GM18907 (cell line): Measurements from ENCODE around the gene SPINK14.

Experiments
- ATAC-seq: cut with Tn5 transposase; IDR thresholded peaks from one replicate; pipeline ENCODE4 v1.9.1; 2021; ENCODE audit warnings: mild to moderate bottlenecking, moderate library complexity; ENCODE audit not compliant: unreplicated experiment

Gene SPINK14

DNA sequence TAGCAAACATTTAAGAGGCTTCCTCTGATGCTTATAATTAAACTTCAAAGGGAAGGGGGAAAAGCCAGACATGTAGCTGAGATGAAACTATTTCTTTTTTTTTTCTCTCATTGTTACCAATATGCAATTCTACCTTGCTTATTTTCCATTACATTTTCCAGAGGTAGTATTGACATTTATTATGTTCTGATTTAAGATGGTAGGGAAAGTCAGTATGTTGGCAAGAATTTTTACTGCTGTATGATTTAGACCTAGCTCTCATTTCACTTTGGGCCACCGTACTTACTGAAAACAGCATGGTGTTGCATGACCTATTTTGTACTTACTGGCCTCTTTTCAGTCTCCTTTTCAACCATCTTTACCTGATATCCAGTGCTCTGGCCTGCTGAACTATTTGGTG is 24.9 kb downstream of the SPINK14 start:
- ATAC-seq: no peak

GRCh38 chr5:148201151-148201550 is 32.8 kb downstream of the SPINK14 start:
- no peak for ATAC-seq

DNA sequence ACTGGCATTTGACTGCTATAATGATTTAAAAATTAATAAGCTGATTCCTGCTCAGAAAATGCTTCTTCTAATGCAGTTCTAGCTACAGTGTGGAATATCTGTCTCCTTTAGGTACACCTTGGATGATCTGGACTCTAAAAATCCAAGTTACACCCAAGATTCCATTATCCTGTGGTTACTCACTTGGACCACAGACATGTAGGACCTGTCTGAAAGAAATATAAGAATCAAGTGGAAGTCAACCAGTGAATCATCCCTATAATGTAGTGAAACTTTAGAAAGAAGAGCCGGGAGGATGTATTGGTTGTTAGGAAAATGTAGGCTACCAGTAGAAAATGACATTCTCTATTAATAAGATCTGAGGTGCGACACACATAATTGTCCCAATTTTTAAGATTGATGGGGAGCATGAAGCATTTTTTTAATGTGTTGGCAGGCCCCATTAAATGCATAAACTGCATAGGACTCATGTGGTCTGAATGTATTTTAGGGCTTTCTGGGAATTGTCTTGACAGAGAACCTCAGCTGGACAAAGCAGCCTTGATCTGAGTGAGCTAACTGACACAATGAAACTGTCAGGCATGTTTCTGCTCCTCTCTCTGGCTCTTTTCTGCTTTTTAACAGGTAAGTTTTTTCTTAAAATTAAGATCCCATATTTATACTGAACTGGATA is 34.3 kb downstream of the SPINK14 start, which contains the start of gene SPINK6:
Gene SPINK6, plus strand, starts transcription at position 512 of the 673 bp plus-strand sequence. Its CDS starts 55 bp downstream, at position 567.
- no peak for ATAC-seq

DNA sequence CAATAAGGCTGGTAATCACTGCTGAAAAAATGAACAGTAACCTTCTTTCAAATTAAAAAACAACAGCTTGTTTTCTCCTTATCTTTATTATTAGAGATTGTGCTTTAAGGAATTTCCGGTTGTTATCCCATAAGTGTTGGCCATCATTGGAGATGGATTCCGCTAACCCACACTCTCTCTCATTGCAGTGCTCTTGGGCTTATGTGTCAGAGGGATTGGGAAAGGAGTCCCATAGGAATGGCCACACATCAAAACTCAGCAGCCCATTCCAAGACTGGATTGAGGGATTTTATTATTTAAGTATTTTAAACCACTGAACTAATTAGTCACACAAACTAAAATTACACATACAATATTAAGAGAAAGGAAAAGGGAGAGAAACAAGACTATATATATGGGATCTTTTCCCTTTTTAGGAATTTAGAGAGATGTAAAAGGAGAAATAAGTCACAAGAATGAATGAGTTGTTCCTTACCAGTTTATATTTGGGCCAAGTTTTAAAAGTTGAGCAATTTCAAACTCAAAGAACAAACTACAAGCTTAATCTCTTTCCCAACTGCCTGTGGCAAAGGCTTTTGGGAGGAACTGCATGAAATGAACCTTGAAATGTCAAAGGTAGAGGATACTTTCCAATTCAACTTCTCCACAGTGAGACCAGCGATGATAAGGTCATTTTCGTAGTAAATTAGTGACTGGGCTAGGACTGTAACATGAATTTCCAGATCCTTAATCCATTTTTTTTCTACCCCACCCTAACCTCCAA is 36.9 kb downstream of the SPINK14 start:
- ATAC-seq: no peak

GRCh38 chr5:148205865-148206264 is 37.5 kb downstream of the SPINK14 start:
- no peak for ATAC-seq

- ATAC-seq: no peak
Observed at GRCh38 chr5:148206620-148207019, 38.3 kb downstream of the SPINK14 start.

- ATAC-seq: no peak
Observed at GRCh38 chr5:148208226-148208625, 39.9 kb downstream of the SPINK14 start.

GRCh38 chr5:148209151-148209770 is 40.9 kb downstream of the SPINK14 start:
- no peak for ATAC-seq

- no peak for ATAC-seq
Observed at GRCh38 chr5:148214665-148215185, 46.4 kb downstream of the SPINK14 start.

DNA sequence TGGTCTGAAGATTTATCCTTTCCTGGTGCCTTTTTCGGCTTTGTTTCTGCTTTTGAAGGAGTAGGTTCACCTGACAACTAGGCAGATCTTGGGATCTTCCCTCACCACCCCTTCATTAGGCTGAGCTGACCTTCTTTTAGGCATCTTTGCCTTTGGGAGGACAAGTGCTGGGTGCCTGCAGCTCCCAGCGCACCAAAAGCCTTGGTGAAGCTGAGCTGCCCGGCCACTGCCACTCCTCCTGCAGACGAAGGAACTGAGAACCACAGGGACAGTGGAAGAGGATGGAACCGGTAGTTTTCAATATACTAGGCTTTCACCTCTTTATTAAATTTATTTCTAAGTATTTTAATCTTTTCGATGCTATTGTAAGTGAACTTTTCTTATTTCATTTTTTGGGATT is 53.2 kb downstream of the SPINK14 start:
- ATAC-seq: no peak

- no peak for ATAC-seq
Observed at GRCh38 chr5:148224117-148224742, 55.9 kb downstream of the SPINK14 start.
